Measurements from ENCODE around the gene AADACL2.

AADACL2 gene

GRCh38 chr3:151724576-151725562, 8.9 kb upstream of the AADACL2 start:
- no peak for TF ChIP-seq CTCF (IDR thresholded peaks at IDR 0.05; ENCODE audit: extremely low read depth, insufficient read depth, missing control alignments)
- no peak for DNase-seq (ENCODE audit: low spot score)
- in situ Hi-C loops (cut with MboI; ENCODE audit: low pct_unique_long_range_greater_than_20kb, low sequenced_read_pairs, unreplicated experiment) = no loop called here

- no peak for TF ChIP-seq CTCF (IDR thresholded peaks at IDR 0.05; ENCODE audit: extremely low read depth, insufficient read depth, missing control alignments)
- no peak for DNase-seq (ENCODE audit: low spot score)
- in situ Hi-C loops (cut with MboI; ENCODE audit: low pct_unique_long_range_greater_than_20kb, low sequenced_read_pairs, unreplicated experiment) = no loop called here
These were observed 7.7 kb upstream of the AADACL2 start for GRCh38 chr3:151726016-151726415.

GRCh38 chr3:151732861-151733260, 866 bp upstream of the AADACL2 start:
- DNase-seq (ENCODE audit: low spot score) = no peak
- in situ Hi-C loops (cut with MboI; ENCODE audit: low pct_unique_long_range_greater_than_20kb, low sequenced_read_pairs, unreplicated experiment) = no loop called here
- TF ChIP-seq CTCF (IDR thresholded peaks at IDR 0.05; ENCODE audit: extremely low read depth, insufficient read depth, missing control alignments) = no peak

- in situ Hi-C loops (cut with MboI; ENCODE audit: low pct_unique_long_range_greater_than_20kb, low sequenced_read_pairs, unreplicated experiment) = no loop called here
- no peak for TF ChIP-seq CTCF (IDR thresholded peaks at IDR 0.05; ENCODE audit: extremely low read depth, insufficient read depth, missing control alignments)
- DNase-seq (ENCODE audit: low spot score) = no peak
These were observed 6.9 kb downstream of the AADACL2 start for GRCh38 chr3:151740581-151740980.

- DNase-seq (ENCODE audit: low spot score) = no peak
- in situ Hi-C loops (cut with MboI; ENCODE audit: low pct_unique_long_range_greater_than_20kb, low sequenced_read_pairs, unreplicated experiment) = no loop called here
- no peak for TF ChIP-seq CTCF (IDR thresholded peaks at IDR 0.05; ENCODE audit: extremely low read depth, insufficient read depth, missing control alignments)
These were observed 10.1 kb downstream of the AADACL2 start for GRCh38 chr3:151743855-151744254.

GRCh38 chr3:151750181-151750580, 16.5 kb downstream of the AADACL2 start:
- in situ Hi-C loops (cut with MboI; ENCODE audit: low pct_unique_long_range_greater_than_20kb, low sequenced_read_pairs, unreplicated experiment) = no loop called here
- no peak for TF ChIP-seq CTCF (IDR thresholded peaks at IDR 0.05; ENCODE audit: extremely low read depth, insufficient read depth, missing control alignments)
- DNase-seq (ENCODE audit: low spot score) = no peak
